HEK293 (cell line): ENCODE results near the gene MPPED2.

Experiments used
- CTCF ChIA-PET: fragments of 350-600 bp; formaldehyde crosslinking; extraction: SDS; loops from one replicate; lab custom pipeline; 2021; ENCODE audit warnings: antibody characterized with exemption; lab: Yijun Ruan, JAX
- POLR2A ChIA-PET: fragments of 300-600 bp; formaldehyde crosslinking; extraction: SDS; loops from one replicate; lab custom pipeline; 2020; ENCODE audit warnings: antibody characterized with exemption, inconsistent platforms; lab: Yijun Ruan, JAX
- H3K27ac ChIP-seq: fragments of 200-500 bp; sonication (Bioruptor generic); 2 replicates; pipeline ENCODE4 v1.5.1; 2014; ENCODE audit warnings: low read depth, low read length, control low read depth, inconsistent platforms; ENCODE audit errors: extremely low read depth
- H3K36me3 ChIP-seq, 2 experiments: fragments of 200-500 bp in 1 of 2; sonication (Bioruptor generic) in 1 of 2; 1 replicate in 1 of 2; 2 replicates in 1 of 2; pipeline ENCODE4 v1.5.1; 2014 to 2017; ENCODE audit warnings: inconsistent platforms in 2 of 2, low read length in 2 of 2; ENCODE audit not compliant: control insufficient read depth in 2 of 2, insufficient read depth in 1 of 2
- H3K4me1 ChIP-seq: fragments of 200-500 bp; sonication (Bioruptor generic); 2 replicates; pipeline ENCODE4 v1.5.1; 2014; ENCODE audit warnings: mild to moderate bottlenecking, low read length, inconsistent platforms; ENCODE audit not compliant: control insufficient read depth, insufficient read depth
- H3K4me3 ChIP-seq: 2 replicates; pipeline ENCODE4 v1.5.1; 2011; ENCODE audit warnings: low read depth, mild to moderate bottlenecking, control low read depth, low read length, moderate library complexity
- H3K9me3 ChIP-seq: fragments of 200-500 bp; sonication (Bioruptor generic); 2 replicates; pipeline ENCODE4 v1.5.1; 2014; ENCODE audit warnings: low read depth, low read length, inconsistent platforms; ENCODE audit not compliant: control insufficient read depth, insufficient read depth
- INSM2 ChIP-seq: fragments of 450-650 bp; formaldehyde crosslinking; IDR thresholded peaks from 2 replicates; pipeline ENCODE4 v1.5.1; 2016; ENCODE audit warnings: missing biosample characterization, missing genetic modification characterization
- KLF1 ChIP-seq: fragments of 450-650 bp; formaldehyde crosslinking; IDR thresholded peaks from 2 replicates; pipeline ENCODE4 v1.5.1; 2016; ENCODE audit warnings: missing biosample characterization, missing genetic modification characterization
- SCRT1 ChIP-seq: fragments of 450-650 bp; formaldehyde crosslinking; IDR thresholded peaks from 2 replicates; pipeline ENCODE4 v1.5.1; 2016; ENCODE audit warnings: missing biosample characterization, missing genetic modification characterization, borderline replicate concordance
- SP7 ChIP-seq: fragments of 450-650 bp; formaldehyde crosslinking; IDR thresholded peaks from 2 replicates; pipeline ENCODE4 v1.5.1; 2016; ENCODE audit warnings: missing biosample characterization, missing genetic modification characterization
- YY2 ChIP-seq: fragments of 450-650 bp; formaldehyde crosslinking; IDR thresholded peaks from 2 replicates; pipeline ENCODE4 v1.5.1; 2016; ENCODE audit warnings: missing biosample characterization, missing genetic modification characterization
- ZBTB1 ChIP-seq: fragments of 450-650 bp; formaldehyde crosslinking; IDR thresholded peaks from 2 replicates; pipeline ENCODE4 v1.5.1; 2016; ENCODE audit warnings: missing biosample characterization, missing genetic modification characterization
- ZNF174 ChIP-seq: fragments of 450-650 bp; formaldehyde crosslinking; IDR thresholded peaks from 2 replicates; pipeline ENCODE4 v1.5.0; 2017; ENCODE audit warnings: missing biosample characterization, mild to moderate bottlenecking, missing genetic modification characterization
- ZNF18 ChIP-seq: fragments of 450-650 bp; formaldehyde crosslinking; IDR thresholded peaks from 2 replicates; pipeline ENCODE4 v1.5.1; 2016; ENCODE audit warnings: missing biosample characterization, missing genetic modification characterization
- ZNF518A ChIP-seq: fragments of 450-650 bp; formaldehyde crosslinking; conservative IDR thresholded peaks from 2 replicates; pipeline ENCODE4 v1.5.1; 2016; ENCODE audit warnings: low read depth, missing biosample characterization, missing genetic modification characterization
- ZNF571 ChIP-seq: fragments of 450-650 bp; formaldehyde crosslinking; IDR thresholded peaks from 2 replicates; pipeline ENCODE4 v1.5.0; 2017; ENCODE audit warnings: missing biosample characterization, missing genetic modification characterization
- ZNF701 ChIP-seq: fragments of 450-650 bp; formaldehyde crosslinking; IDR thresholded peaks from 2 replicates; pipeline ENCODE4 v1.5.1; 2016; ENCODE audit warnings: missing biosample characterization, missing genetic modification characterization
- ZNF707 ChIP-seq: fragments of 450-650 bp; formaldehyde crosslinking; IDR thresholded peaks from 2 replicates; pipeline ENCODE4 v1.5.1; 2016; ENCODE audit warnings: missing biosample characterization, missing genetic modification characterization
- ZSCAN30 ChIP-seq: fragments of 450-650 bp; IDR thresholded peaks from 2 replicates; pipeline ENCODE4 v1.5.1; 2018; ENCODE audit warnings: missing biosample characterization, mild to moderate bottlenecking, missing genetic modification characterization, moderate library complexity

The MPPED2 gene

GRCh38 chr11:30414244-30414643, 171.9 kb downstream of the MPPED2 start (continued):
- TF ChIP-seq ZNF518A (tag by site-specific recombination): no peak

GRCh38 chr11:30412509-30412908, 173.6 kb downstream of the MPPED2 start:
- POLR2A ChIA-PET: no interaction called here
- TF ChIP-seq KLF1 (tag by site-specific recombination) (no peak), ZSCAN30 (tag by site-specific recombination) (no peak), ZNF701 (tag by site-specific recombination) (no peak), SCRT1 (no peak), SP7 (no peak), ZNF571 (tag by site-specific recombination) (no peak), INSM2 (tag by site-specific recombination) (no peak), ZNF707 (tag by site-specific recombination) (no peak), ZBTB1 (tag by site-specific recombination) (no peak)
- Histone ChIP-seq H3K36me3 (no peaks in the 10 kb centered on the region), H3K4me1 (no peaks in the 10 kb centered on the region), H3K27ac (no peak overlapping the region), H3K4me3 (no peak overlapping the region), H3K9me3 (no peaks in the 10 kb centered on the region)
- CTCF ChIA-PET: no interaction called here

- Histone ChIP-seq H3K36me3 (no peaks in the 10 kb centered on the region), H3K9me3 (no peaks in the 10 kb centered on the region), H3K27ac (no peak overlapping the region), H3K4me3 (no peak overlapping the region), H3K4me1 (no peaks in the 10 kb centered on the region)
- TF ChIP-seq ZNF18 (tag by site-specific recombination) (no peak), YY2 (no peak), ZNF174 (tag by site-specific recombination) (no peak), KLF1 (tag by site-specific recombination) (no peak)
- CTCF ChIA-PET: interaction anchor here (0.6 kb wide), 1 partner anchor 11 kb away, joined by 3 read pairs; no protein-coding TSS in a partner anchor
- POLR2A ChIA-PET: no interaction called here
Observed at GRCh38 chr11:30411383-30411782, 174.8 kb downstream of the MPPED2 start.
